Measurements from ENCODE around the gene HTT.

HTT gene

GRCh38 chr4:3202836-3203820 is 128.6 kb downstream of the HTT start:
- TF ChIP-seq, protein P1, sequence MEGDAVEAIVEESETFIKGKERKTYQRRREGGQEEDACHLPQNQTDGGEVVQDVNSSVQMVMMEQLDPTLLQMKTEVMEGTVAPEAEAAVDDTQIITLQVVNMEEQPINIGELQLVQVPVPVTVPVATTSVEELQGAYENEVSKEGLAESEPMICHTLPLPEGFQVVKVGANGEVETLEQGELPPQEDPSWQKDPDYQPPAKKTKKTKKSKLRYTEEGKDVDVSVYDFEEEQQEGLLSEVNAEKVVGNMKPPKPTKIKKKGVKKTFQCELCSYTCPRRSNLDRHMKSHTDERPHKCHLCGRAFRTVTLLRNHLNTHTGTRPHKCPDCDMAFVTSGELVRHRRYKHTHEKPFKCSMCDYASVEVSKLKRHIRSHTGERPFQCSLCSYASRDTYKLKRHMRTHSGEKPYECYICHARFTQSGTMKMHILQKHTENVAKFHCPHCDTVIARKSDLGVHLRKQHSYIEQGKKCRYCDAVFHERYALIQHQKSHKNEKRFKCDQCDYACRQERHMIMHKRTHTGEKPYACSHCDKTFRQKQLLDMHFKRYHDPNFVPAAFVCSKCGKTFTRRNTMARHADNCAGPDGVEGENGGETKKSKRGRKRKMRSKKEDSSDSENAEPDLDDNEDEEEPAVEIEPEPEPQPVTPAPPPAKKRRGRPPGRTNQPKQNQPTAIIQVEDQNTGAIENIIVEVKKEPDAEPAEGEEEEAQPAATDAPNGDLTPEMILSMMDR (IDR thresholded peaks at IDR 0.05; ENCODE audit: insufficient read depth, missing control alignments), result no peak
- no peak for FAIRE-seq
- DNase-seq (ENCODE audit: insufficient read length, low spot score), result no peak

DNA sequence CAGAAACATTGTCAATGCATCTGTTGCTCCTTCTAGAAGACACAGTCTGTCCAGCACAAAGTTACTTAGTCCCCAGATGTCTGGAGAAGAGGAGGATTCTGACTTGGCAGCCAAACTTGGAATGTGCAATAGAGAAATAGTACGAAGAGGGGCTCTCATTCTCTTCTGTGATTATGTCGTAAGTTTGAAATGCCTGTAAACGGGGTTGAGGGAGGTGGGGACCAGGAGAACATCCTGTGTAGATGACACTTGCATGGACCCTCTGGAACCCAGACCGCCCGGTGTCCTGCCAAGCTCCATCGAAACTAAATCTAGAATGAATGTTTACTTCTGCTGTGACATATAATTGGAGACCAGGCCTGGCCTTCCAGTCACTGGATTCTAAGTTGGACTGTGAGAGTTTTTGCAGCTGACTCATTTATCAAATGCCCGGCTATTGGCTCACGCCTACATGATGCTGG is 129.5 kb downstream of the HTT start:
- FAIRE-seq (no peak), DNase-seq (ENCODE audit: insufficient read length, low spot score) (no peak)
- TF ChIP-seq, protein P1 (IDR thresholded peaks at IDR 0.05; ENCODE audit: insufficient read depth, missing control alignments), result no peak

- DNase-seq (ENCODE audit: insufficient read length, low spot score), result no peak
- no peak for FAIRE-seq
- TF ChIP-seq, protein P1 (IDR thresholded peaks at IDR 0.05; ENCODE audit: insufficient read depth, missing control alignments), result no peak
Observed at GRCh38 chr4:3205995-3206394, 131.5 kb downstream of the HTT start.

DNA sequence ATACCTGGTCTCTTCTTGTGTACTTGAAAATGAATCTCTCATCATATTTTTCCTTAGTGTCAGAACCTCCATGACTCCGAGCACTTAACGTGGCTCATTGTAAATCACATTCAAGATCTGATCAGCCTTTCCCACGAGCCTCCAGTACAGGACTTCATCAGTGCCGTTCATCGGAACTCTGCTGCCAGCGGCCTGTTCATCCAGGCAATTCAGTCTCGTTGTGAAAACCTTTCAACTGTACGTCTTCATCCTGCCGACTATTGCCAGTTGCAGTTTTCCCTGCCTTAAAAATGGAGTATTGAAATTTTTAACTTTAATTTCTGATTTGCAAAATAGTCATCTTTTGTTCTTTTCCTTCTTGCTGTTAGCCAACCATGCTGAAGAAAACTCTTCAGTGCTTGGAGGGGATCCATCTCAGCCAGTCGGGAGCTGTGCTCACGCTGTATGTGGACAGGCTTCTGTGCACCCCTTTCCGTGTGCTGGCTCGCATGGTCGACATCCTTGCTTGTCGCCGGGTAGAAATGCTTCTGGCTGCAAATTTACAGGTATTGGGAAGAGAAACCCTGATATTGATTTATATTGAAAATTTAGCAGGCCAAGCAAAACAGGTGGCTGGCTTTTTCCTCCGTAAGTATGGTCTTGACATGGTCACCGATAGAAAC is 132.1 kb downstream of the HTT start:
- FAIRE-seq (no peak), DNase-seq (ENCODE audit: insufficient read length, low spot score) (no peak)

GRCh38 chr4:3207531-3208037 is 133.1 kb downstream of the HTT start:
- FAIRE-seq, result no peak
- DNase-seq (ENCODE audit: insufficient read length, low spot score), result no peak
- TF ChIP-seq, protein P1 (IDR thresholded peaks at IDR 0.05; ENCODE audit: insufficient read depth, missing control alignments), result no peak

More for the DNA sequence above, 132.1 kb downstream of the HTT start:
- TF ChIP-seq, protein P1 (IDR thresholded peaks at IDR 0.05; ENCODE audit: insufficient read depth, missing control alignments), result no peak

- FAIRE-seq (no peak), DNase-seq (ENCODE audit: insufficient read length, low spot score) (no peak)
- TF ChIP-seq, protein P1 (IDR thresholded peaks at IDR 0.05; ENCODE audit: insufficient read depth, missing control alignments), result no peak
Observed at GRCh38 chr4:3208826-3209225, 134.3 kb downstream of the HTT start.
